T1000 (cell line): ENCODE data around the gene TEX54.
"Not testable (repeated sequence)": the region's sequence is repeated elsewhere in the genome, so short reads cannot be mapped to it uniquely, and the experiment has no call there.

Experiments
- DNase-seq: peaks from one replicate; lab custom pipeline; 2025; ENCODE audit warnings: mixed read lengths; lab: John Stamatoyannopoulos, UW

TEX54 gene

DNA sequence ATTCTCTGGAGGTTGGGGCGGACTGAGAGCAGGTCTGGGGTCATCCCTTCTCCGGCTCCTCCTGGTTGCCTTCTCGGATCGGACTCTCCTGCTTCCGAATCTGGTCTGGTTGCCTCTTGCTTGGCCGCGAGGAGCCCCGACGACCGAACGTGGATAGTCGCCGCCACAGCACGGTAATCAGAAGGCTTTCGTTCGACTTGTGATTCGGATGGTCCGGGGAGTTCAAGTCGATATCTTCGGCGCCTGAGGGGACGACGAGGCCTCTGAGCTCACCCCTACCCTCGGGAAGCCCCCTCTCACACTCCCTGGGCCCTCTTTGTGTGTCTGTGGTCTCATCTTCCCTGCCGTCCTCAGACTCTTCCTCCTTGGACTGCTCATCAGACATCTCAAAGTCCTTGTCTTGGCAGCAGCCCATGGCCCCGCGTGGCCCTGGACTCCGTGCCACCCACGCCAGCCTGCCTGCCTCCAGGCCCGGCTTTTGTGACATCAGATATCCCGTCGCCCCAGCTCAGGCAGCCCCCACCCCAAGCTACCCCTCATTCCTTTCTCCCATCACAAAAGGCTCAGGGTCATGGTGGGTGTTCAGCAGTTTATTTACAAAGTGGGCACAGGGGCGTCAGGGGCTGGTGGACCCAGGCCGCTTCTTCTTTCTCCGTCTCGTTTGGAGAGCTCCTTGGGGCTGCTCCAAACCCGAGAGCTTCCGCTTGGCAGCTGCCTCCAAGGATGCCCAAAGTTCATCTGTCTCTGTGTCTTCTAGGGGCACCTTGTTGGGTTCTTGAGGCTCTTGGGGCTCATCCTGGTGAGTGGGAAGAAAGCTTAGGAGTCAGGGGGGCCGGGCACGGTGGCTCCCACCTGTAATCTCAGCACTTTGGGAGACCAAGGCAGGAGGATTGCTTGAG lies at the start of gene TEX54:
TEX54 (minus strand) TSS at position 506 of the 899 bp plus-strand sequence.
- no peak for DNase-seq

- no peak for DNase-seq
Observed at GRCh38 chr11:62882431-62882749, 49.7 kb upstream of the TEX54 start.

DNA sequence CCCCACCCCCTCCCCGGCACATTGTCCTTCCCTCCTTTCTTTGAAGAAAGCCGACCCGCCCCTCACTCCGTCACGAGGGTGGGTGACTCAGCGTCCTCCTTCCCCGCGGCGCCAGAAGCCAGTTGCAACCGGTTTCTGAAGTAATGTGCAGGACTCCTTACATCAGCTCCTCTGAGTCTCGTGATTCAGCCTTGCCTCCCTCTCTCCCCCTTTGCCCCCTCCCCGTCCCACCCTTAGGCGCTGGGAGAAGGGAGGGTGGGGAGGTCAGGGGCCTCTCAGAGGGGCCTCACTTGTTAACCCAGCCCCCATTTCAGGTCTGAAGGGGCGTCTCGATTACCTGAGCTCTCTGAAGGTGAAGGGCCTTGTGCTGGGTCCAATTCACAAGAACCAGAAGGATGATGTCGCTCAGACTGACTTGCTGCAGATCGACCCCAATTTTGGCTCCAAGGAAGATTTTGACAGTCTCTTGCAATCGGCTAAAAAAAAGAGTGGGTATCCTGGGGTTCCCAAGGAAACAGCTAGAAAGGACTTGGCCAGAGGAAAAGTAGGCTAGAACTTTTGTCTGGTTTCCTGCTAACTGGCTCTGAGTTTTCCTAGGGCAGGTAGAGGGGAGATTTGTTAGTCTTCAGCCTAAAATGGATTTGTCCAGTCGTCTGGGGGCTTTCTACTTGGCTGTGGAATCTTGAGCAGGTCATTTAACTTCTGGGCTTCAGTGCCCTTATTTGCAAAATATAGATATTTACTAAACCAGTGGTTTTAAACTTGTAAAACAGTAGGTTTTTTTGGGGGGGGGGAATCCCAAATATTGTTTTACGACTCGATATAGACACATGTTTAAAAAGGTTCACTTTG lies 49.2 kb upstream of the TEX54 start:
- DNase-seq: peak; percentile 93

- DNase-seq: peak; percentile 65
Observed at GRCh38 chr11:62880803-62881578, 48.4 kb upstream of the TEX54 start, which contains the start of gene SLC3A2. TSS of gene SLC3A2 (plus strand) at chr11:62880896. CDS start at chr11:62881024, 128 bp downstream.

- peak; percentile 30 for DNase-seq
Observed at GRCh38 chr11:62880231-62880802, 47.7 kb upstream of the TEX54 start.

DNA sequence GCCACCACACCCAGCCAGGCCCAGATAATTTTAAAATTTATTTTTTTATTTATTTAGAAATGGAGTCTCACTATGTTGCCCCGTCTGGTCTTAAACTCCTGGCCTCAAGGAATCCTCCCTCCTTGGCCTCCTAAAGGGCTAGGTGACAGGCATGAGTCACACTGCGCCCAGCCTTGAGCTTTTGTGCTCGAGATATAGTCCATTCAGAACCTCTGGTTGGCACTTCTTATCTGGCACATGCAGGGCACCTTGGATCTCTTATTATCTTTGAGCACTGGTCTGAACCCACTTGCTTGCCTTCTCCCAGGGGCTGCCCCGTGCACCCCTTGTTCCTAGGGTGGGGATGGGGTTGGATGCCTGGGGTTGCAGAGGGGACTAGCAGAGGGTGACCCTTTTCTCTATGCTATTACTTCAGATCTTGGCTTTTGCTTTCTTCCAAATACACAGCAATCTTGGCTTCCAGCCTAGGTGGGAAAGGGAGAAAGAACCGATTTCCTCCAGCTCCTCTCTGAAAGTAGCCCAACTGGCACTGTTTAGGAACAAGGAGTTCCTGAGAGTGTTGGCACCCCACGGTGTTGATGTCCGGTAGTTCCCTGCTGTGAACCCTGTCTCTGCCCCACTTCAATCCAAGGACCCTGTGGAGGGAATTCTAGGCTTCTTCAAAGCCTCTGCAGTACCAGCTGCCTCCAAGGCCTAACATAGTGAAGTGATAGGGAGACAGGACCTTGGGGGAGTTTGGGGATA lies 46.8 kb upstream of the TEX54 start:
- DNase-seq: no peak

GRCh38 chr11:62876712-62877111 lies 44.1 kb upstream of the TEX54 start:
- no peak for DNase-seq

DNA sequence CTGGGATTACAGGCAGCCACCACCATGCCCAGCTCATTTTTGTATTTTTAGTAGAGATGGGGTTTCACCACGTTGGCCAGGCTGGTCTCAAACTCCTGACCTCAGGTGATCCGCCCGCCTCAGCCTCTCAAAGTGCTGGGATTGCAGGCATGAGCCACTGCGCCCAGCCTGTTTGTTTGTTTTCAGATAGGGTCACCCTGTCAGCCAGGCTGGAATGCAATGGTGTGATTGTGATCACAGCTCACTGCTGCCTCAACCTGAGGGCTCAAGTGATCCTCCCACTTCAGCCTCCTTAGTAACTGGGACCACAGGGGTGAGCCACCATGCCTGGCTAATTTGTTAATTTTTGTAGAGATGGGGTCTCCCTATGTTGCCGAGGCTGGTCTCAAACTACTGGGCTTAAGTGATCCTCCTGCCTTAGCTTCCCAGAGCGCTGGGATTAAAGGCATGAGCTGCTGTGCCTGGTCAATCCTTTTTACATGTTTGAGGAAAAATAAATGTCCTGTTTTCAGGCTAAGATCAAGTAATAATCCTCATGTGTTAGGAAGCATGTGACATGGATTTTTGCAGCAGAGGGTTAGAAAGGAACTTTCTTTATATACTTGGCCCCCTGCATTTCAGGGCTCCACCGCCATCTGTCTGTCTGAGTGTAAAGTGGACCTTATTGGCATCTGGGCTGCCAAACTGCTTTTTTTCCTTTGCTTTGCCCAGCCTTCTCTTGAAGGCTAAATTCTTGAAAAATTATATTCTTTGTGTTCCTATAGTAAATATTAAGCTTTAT lies 43.2 kb upstream of the TEX54 start:
- DNase-seq: no peak

GRCh38 chr11:62874851-62875250 lies 42.2 kb upstream of the TEX54 start:
- no peak for DNase-seq

GRCh38 chr11:62865635-62866034 lies 33.0 kb upstream of the TEX54 start:
- no peak for DNase-seq

DNA sequence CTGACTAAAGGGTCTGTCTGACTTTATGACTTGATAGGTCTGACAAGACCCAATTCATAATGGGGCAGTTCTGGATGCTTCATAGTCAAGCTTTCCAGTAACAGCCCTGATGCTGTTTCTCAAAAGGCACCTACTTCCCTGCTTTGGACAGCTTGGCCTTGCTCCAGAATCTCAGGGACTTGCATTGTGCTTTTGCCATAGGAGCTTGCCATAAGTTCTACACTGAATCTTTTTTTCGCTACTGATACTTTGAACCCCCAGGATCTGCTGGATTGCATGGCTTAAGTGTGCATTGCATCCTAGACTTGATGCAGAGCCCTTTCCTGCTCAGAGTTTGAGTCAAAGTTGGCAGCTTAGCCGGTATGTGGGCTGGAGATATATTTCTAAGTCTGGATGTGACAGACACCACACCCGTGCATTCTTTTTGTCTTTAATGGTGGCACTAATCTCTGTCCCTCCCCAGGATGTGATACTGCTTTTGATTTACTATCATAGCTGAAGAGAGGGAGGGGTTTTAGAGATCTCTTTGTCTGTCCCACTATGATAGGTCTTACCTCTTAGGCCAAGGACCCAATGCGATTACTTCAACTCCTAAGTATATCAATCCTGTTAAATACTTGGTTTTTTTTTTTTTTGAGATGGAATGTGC lies 31.2 kb upstream of the TEX54 start:
- no peak for DNase-seq

DNA sequence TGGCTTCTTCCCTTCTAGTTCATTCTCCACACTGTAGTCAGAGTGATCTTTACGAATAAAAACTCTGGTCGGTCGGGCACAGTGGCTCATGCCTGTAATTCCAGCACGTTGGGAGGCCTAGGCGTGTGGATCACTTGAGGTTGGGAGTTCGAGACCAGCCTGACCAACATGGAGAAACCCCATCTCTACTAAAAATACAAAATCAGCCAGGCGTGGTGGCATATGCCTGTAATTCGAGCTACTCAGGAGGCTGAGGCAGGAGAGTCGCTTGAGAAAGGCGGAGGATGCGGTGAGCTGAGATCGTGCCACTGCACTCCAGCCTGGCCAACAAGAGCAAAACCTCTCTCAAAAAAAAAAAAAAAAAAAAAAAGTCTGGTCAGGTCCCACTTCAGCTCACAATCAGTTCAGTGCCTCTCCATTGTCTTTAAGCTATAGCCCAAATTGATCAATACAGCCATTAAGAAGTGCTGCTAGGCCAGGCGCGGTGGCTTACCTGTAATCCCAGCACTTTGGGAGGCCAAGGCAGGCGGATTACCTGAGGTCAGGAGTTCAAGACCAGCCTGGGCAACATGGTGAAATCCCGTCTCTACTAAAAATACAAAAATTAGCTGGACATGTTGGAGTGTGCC lies 29.0 kb upstream of the TEX54 start:
- DNase-seq: not testable (repeated sequence)

GRCh38 chr11:62860835-62861563 lies 28.4 kb upstream of the TEX54 start:
- DNase-seq: no peak

GRCh38 chr11:62859281-62859703 lies 26.7 kb upstream of the TEX54 start:
- DNase-seq: not testable (repeated sequence)

- DNase-seq: no peak
Observed at GRCh38 chr11:62858201-62858600, 25.6 kb upstream of the TEX54 start.

DNA sequence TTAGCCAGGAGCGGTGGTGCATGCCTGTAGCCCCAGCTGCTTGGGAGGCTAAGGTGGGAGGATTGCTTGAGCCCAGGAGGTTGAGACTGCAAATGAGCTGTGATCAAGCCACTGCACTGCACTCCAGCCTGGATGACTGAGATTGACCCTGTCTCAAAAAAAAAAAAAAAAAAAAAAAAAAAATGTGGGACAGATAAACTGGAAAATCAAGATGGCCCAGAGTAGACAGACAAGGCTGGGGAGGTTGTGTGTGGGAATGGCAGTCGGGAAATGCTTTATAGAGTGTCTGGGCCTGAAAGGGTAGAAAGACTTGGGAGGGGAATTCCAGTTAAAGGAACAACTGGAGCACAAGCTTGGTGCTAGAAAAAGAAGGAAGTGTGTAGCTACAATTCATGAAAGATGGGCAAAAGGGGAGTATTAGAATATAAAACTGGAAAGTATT lies 24.9 kb upstream of the TEX54 start:
- no peak for DNase-seq

GRCh38 chr11:62856333-62856895 lies 23.8 kb upstream of the TEX54 start:
- no peak for DNase-seq
